Neural crest cell (in vitro differentiated cells): Measurements from ENCODE around the gene FAM20A. TPM values are rescaled to one million over a fixed set of nuclear protein-coding genes. Genes with fewer than 3 reads are reported as not detected.

Experiments used
- DNase-seq: peaks from one replicate; pipeline ENCODE4 v3.0.0; 2021; ENCODE audit warnings: low read depth, mixed read lengths, low spot score
- H3K27ac Mint-ChIP-seq: one replicate; pipeline ENCODE4 v1.8.0; 2021; ENCODE audit warnings: mild to moderate bottlenecking, mixed read lengths; ENCODE audit not compliant: unreplicated experiment
- H3K27me3 Mint-ChIP-seq: 2 replicates; pipeline ENCODE4 v1.8.0; 2021; ENCODE audit warnings: low read depth, mild to moderate bottlenecking, mixed read lengths
- H3K36me3 Mint-ChIP-seq: 2 replicates; pipeline ENCODE4 v1.8.0; 2021; ENCODE audit warnings: low read depth, mild to moderate bottlenecking, mixed read lengths
- H3K4me1 Mint-ChIP-seq: 2 replicates; pipeline ENCODE4 v1.8.0; 2021; ENCODE audit warnings: mixed read lengths
- H3K4me3 Mint-ChIP-seq: one replicate; pipeline ENCODE4 v1.8.0; 2021; ENCODE audit warnings: mild to moderate bottlenecking, mixed read lengths
- H3K9me3 Mint-ChIP-seq: 2 replicates; pipeline ENCODE4 v1.8.0; 2021; ENCODE audit warnings: mixed read lengths
- CTCF ChIP-seq: fragments of 200-600 bp; sonication (generic); conservative IDR thresholded peaks from 2 replicates; pipeline ENCODE4 v1.5.0; 2021; ENCODE audit warnings: antibody characterized with exemption, mild to moderate bottlenecking
- total RNA-seq: library from RNA; stranded (reverse); gene quantifications from 2 replicates; pipeline ENCODE4 v1.2.1, GENCODE V29; 2021

The FAM20A gene
- total RNA-seq, 1 donor from 2014 or later = 0.51 TPM

GRCh38 chr17:68602289-68602688 is 1.1 kb upstream of the FAM20A start:
- peaks cover 16% of the 10 kb centered on the region for H3K4me1 Mint-ChIP-seq
- H3K27me3 Mint-ChIP-seq = peaks cover 54% of the 10 kb centered on the region
- H3K4me3 Mint-ChIP-seq = peak overlapping the region; percentile 85
- TF ChIP-seq CTCF = no peak
- H3K36me3 Mint-ChIP-seq = no peaks in the 10 kb centered on the region
- H3K9me3 Mint-ChIP-seq = no peaks in the 10 kb centered on the region
- DNase-seq = no peak
- H3K27ac Mint-ChIP-seq = no peak overlapping the region

- Mint-ChIP-seq H3K4me3 (peak overlapping the region; percentile 85), H3K4me1 (peaks cover 16% of the 10 kb centered on the region), H3K27me3 (peaks cover 54% of the 10 kb centered on the region), H3K9me3 (no peaks in the 10 kb centered on the region), H3K27ac (no peak overlapping the region), H3K36me3 (no peaks in the 10 kb centered on the region)
- no peak for DNase-seq
- no peak for TF ChIP-seq CTCF
Observed at GRCh38 chr17:68601565-68602288, 560 bp upstream of the FAM20A start.

- H3K4me3 Mint-ChIP-seq = peak overlapping the region; percentile 83
- peaks cover 54% of the 10 kb centered on the region for H3K27me3 Mint-ChIP-seq
- peaks cover 19% of the 10 kb centered on the region for H3K4me1 Mint-ChIP-seq
- peak; percentile 42 for DNase-seq
- no peak for TF ChIP-seq CTCF
- no peaks in the 10 kb centered on the region for H3K9me3 Mint-ChIP-seq
- H3K27ac Mint-ChIP-seq = no peak overlapping the region
- H3K36me3 Mint-ChIP-seq = no peaks in the 10 kb centered on the region
Observed at GRCh38 chr17:68600067-68600930, 868 bp downstream of the FAM20A start.

- peaks cover 18% of the 10 kb centered on the region for H3K4me1 Mint-ChIP-seq
- DNase-seq = no peak
- no peaks in the 10 kb centered on the region for H3K9me3 Mint-ChIP-seq
- H3K27ac Mint-ChIP-seq = no peak overlapping the region
- no peak for TF ChIP-seq CTCF
- H3K36me3 Mint-ChIP-seq = no peaks in the 10 kb centered on the region
- peak overlapping the region; percentile 83 for H3K4me3 Mint-ChIP-seq
- H3K27me3 Mint-ChIP-seq = peaks cover 50% of the 10 kb centered on the region
Observed at GRCh38 chr17:68599552-68600066, 1.6 kb downstream of the FAM20A start.

GRCh38 chr17:68599091-68599490 is 2.1 kb downstream of the FAM20A start:
- no peak for TF ChIP-seq CTCF
- no peak for DNase-seq
- Mint-ChIP-seq H3K4me1 (peaks cover 18% of the 10 kb centered on the region), H3K36me3 (no peaks in the 10 kb centered on the region), H3K27me3 (peaks cover 50% of the 10 kb centered on the region), H3K4me3 (peak overlapping the region; percentile 83), H3K9me3 (no peaks in the 10 kb centered on the region), H3K27ac (no peak overlapping the region)
